ENCODE data around the gene ACTR3. TPM values are rescaled to one million over a fixed set of nuclear protein-coding genes. Genes with fewer than 3 reads are reported as not detected.

The ACTR3 gene
- total and polyA plus RNA-seq, 2 of the 4 experiments (the other 2 are of a cell fraction) = 246 to 307 TPM

GRCh38 chr2:113961000-113961399 is 71.1 kb downstream of the ACTR3 start:
- no peak overlapping the region for H3K4ac ChIP-seq (ENCODE audit: low read depth, low read length)
- no peak overlapping the region for H3K9ac ChIP-seq (ENCODE audit: low read depth, low read length)
- H3K4me2 ChIP-seq (ENCODE audit: low read depth, low read length) = no peak overlapping the region
- no peak overlapping the region for H2AK5ac ChIP-seq (ENCODE audit: low read depth, low read length)
- H4K20me1 ChIP-seq (ENCODE audit: insufficient read depth, low read length) = peaks cover 23% of the 10 kb centered on the region; the same call in 1 of the 2 replicates
- H3K36me3 ChIP-seq (ENCODE audit: control insufficient read depth, insufficient read depth, low read length) = peaks cover 6% of the 10 kb centered on the region
- H3K18ac ChIP-seq (ENCODE audit: low read depth, low read length) = no peak overlapping the region
- H4K8ac ChIP-seq (ENCODE audit: low read depth in 2 of 2, low read length in 2 of 2) = no peak overlapping the region
- peaks cover 6% of the 10 kb centered on the region for H3K4me1 ChIP-seq (ENCODE audit: control insufficient read depth, insufficient read depth, low read length)
- no peak overlapping the region for H3K23ac ChIP-seq (ENCODE audit: low read depth, low read length)
- no peak for ATAC-seq (ENCODE audit: low read depth)
- H3K9me1 ChIP-seq (ENCODE audit: insufficient read depth, low read length) = peaks cover 4% of the 10 kb centered on the region
- H3K14ac ChIP-seq (replicated peaks; ENCODE audit: low read depth, low read length) = no peak overlapping the region
- H2BK5ac ChIP-seq (ENCODE audit: low read depth, low read length, poor library complexity, severe bottlenecking) = peak overlapping the region; percentile 35
- intact Hi-C loops (cut with micrococcal nuclease) (no loop called here), in situ Hi-C loops (cut with MboI; ENCODE audit: low sequenced_read_pairs) (no loop called here), dilution Hi-C loops (cut with HindIII; ENCODE audit: low sequenced_read_pairs, unreplicated experiment) (no loop called here)
- no peak overlapping the region for H3K56ac ChIP-seq (ENCODE audit: extremely low read depth, insufficient read depth, low read length)
- no peak overlapping the region for H3K4me3 ChIP-seq (ENCODE audit: insufficient read depth, low read depth, low read length)
- H3K79me1 ChIP-seq (ENCODE audit: low read depth in 1 of 2, low read length in 2 of 2) = peaks cover 12 to 52% of the 10 kb centered on the region in 2 experiments
- no peak overlapping the region for H4K91ac ChIP-seq (ENCODE audit: insufficient read depth, low read depth, low read length)
- no peak overlapping the region for H4K5ac ChIP-seq (ENCODE audit: low read depth, low read length)
- H3K9me3 ChIP-seq (ENCODE audit: control insufficient read depth, insufficient read depth, low read length) = no peaks in the 10 kb centered on the region
- no peak overlapping the region for H2BK20ac ChIP-seq (ENCODE audit: low read depth, low read length)
- ChIA-PET POLR2A (ENCODE audit: unreplicated experiment) (no interaction called here), CTCF (interaction anchor here (0.6 kb wide), 1 partner anchor 1091 kb away, joined by 3 read pairs; no protein-coding TSS in a partner anchor)
- no peak for TF ChIP-seq CTCF (conservative IDR thresholded peaks at IDR 0.05; ENCODE audit: low read depth, low read length)
- no peak for TF ChIP-seq SMC3 (IDR thresholded peaks at IDR 0.05; ENCODE audit: low read depth, low read length)
- TF ChIP-seq NFE2L2 (IDR thresholded peaks at IDR 0.05; ENCODE audit: low read depth, low read length) = no peak
- TF ChIP-seq USF2 (IDR thresholded peaks at IDR 0.05; ENCODE audit: low read depth, low read length) = no peak
- TF ChIP-seq BHLHE40 (IDR thresholded peaks at IDR 0.05; ENCODE audit: low read depth, low read length) = no peak
- TF ChIP-seq ELK1 (IDR thresholded peaks at IDR 0.05; ENCODE audit: borderline replicate concordance, low read depth, low read length) = no peak
- no peak for TF ChIP-seq MXI1 (IDR thresholded peaks at IDR 0.05; ENCODE audit: borderline replicate concordance, low read depth, low read length)
- no peak for TF ChIP-seq CHD1 (IDR thresholded peaks at IDR 0.05; ENCODE audit: low read depth, low read length)
- no peak for TF ChIP-seq FOS (IDR thresholded peaks at IDR 0.05; ENCODE audit: low read depth, low read length)
- TF ChIP-seq RAD21 (IDR thresholded peaks at IDR 0.05; ENCODE audit: low read length) = no peak
- TF ChIP-seq MAZ (IDR thresholded peaks at IDR 0.05; ENCODE audit: borderline replicate concordance, low read depth, low read length) = no peak
- no peak for TF ChIP-seq CEBPB (IDR thresholded peaks at IDR 0.05; ENCODE audit: low read depth, low read length)
- no peak for TF ChIP-seq POLR2A (IDR thresholded peaks at IDR 0.05; ENCODE audit: low read depth, low read length)
- TF ChIP-seq MAFK (IDR thresholded peaks at IDR 0.05; ENCODE audit: low read depth, low read length) = no peak
- no peak overlapping the region for H2AFZ ChIP-seq (replicated peaks; ENCODE audit: low read length, poor library complexity)
- no peak for DNase-seq
- no peaks in the 10 kb centered on the region for H3K27me3 ChIP-seq (ENCODE audit: control insufficient read depth, insufficient read depth, low read length)
- H3K27ac ChIP-seq (ENCODE audit: insufficient read depth, low read length) = no peak overlapping the region
- BruUV-seq (replicated peaks) = no TSS peak
- H2BK120ac ChIP-seq (ENCODE audit: low read depth, low read length) = no peak overlapping the region
- no peak overlapping the region for H2AK9ac ChIP-seq (replicated peaks; ENCODE audit: low read depth, low read length, poor library complexity)
- no peak overlapping the region for H2BK15ac ChIP-seq (ENCODE audit: low read depth, low read length)
- WGBS, 2 experiments (ENCODE audit: extremely low coverage in 2 of 2, insufficient read length in 1 of 2) = no CpG with 5 or more reads among the region's 5 CpGs
